Activated CD4-positive, alpha-beta T cell treated with anti-CD3 and anti-CD28 coated beads, Interleukin-2, Interleukin-6, amounts not matched to agents 100 ng/mL and 50 ng/mL, durations not matched to agents 16 hours and 8 hours (primary cell): ENCODE measurements around the gene CSTPP1.

Experiments used
- DNase-seq: peaks from one replicate; pipeline ENCODE4 v3.0.0-alpha.2; 2020

The CSTPP1 gene

DNA sequence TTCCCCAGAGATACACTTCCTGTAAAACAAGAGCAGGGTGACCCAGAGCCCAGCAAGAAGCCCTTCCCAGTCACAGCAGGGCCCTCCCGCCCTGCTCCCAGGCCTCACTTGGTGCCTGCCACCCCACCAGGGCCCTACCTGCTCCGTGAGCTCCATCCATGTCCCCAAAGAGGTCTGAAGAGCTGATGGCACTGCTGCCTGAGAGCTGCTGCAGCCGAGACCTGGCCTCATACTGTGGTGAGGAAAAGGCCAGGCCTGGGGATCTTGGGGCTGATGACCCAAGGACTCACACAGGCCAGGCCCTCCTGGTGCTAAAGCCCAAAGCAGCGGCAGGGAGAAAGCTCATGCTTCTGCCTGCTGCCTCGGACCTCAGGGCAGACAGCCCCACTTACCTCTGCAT is 229.8 kb downstream of the CSTPP1 start:
- no peak for DNase-seq

GRCh38 chr11:47171061-47171838 is 234.7 kb downstream of the CSTPP1 start:
- no peak for DNase-seq

DNA sequence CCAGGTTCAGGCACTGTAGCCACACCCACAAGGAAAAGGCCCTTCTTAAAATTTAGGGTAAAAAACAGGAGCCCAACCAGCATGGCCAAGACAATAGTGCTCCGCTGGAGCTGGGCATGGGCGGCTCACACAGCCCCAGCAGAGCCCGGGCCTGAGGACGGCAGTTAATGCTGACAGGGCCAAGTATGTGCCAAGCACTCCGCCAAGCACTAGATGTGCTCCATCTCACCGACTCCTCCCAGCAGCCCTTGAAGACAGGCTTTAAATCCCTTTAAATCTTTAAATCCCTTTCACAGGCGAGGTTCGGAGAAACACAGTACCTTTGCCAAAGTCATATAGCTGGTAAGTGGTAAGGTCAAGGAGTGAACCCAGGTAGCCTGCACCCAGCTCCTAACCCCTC is 235.3 kb downstream of the CSTPP1 start:
- DNase-seq = no peak

GRCh38 chr11:47172740-47173336 is 236.3 kb downstream of the CSTPP1 start:
- DNase-seq = no peak

DNA sequence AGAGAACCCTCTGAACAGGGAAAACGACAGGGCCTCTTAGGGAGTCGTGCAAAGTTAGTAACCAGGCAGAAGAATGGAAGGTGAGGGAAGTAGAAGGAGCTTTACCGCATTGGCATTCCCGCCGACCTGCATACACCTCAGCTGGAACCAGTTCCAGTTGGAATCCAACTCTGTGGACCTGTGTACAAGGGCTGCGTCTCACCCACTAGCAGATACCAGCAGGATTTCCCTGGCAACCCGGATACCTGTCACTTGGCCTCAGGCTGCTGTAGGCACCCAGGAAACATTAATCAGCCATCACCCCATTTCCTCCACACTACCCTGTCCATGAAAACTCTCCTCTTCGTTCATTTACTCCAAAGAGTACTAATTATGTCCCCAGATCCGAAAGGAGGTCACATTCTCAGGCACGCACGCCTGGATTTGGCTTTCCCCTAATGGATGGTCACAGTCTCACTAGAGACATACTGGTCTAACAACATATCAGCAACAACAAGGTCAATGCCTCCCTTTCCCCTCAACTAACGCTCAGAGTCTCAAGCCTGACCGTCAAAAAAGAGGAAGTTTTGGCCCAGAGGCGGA is 239.3 kb downstream of the CSTPP1 start:
- no peak for DNase-seq

DNA sequence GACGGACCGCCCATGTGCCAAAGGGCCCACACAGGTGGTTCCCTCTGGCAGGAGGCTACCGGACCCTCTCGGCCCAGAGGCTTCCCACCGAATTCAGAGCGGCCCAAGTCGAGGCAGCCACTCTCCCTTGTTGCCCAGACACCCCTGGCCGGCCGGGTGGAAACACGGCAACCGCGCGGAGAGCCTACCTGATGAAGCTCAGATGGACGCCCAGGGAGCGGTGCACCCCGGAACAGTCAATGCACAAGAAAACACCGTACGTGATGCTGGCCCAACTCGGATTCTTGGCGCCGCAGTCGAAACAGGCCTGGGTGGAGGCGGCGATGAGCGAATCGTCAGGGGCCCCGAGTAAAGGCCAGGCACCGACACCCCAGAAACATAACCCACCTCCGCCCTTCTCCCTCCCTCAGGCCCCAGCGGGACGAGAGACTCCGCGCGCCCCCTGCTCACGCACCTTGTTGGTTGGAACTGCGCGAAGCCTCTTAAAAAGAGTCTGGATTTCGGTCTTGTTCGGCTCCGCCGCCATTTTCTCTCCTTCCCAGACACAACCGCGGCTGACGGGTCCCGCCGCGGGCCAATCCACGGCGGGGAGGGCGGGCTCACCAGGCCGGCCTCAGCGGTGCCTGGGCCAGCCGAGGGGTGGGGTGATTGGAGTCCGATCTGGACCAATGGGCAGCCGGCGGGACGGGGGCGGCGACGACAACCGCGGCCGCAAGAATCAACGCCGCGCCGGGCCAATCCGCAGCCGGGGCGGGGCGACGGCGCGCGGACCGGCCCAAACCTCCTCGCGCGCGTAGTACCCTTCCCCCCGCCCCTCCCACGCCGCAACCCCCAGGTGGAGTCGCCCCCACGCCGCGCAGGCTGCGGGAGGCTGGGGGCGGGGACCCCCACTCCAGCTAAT is 240.0 kb downstream of the CSTPP1 start, which contains the start of gene ARFGAP2:
Gene ARFGAP2, minus strand, starts transcription at position 552 of the 901 bp plus-strand sequence. Its CDS starts 26 bp downstream, at position 526.
- DNase-seq = peak; percentile 98

GRCh38 chr11:47177229-47177845 is 240.8 kb downstream of the CSTPP1 start:
- DNase-seq = peak; percentile 84

DNA sequence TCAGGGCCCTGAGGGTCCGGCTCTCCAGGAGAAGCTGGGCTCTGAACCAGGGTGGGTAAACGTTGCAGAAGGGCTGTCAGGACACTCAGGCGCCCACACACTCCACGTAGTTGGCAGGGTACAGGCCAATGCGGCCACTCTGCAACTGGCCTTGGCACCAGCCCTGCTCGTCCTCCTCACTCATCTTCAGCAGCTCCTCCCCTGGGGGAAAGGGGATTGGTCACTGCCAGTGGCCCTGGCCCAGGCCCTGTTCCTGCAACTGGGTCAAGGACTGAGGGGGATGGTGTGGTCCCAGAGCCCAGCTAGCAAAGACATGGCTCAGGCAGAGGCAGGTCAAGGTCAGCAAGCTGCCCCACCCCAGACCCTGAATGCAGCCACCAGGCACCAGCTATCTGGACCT is 241.3 kb downstream of the CSTPP1 start:
- DNase-seq = no peak

- no peak for DNase-seq
These were observed 241.8 kb downstream of the CSTPP1 start for GRCh38 chr11:47178316-47178715.

- DNase-seq = no peak
These were observed 242.4 kb downstream of the CSTPP1 start for GRCh38 chr11:47178737-47179654.

DNA sequence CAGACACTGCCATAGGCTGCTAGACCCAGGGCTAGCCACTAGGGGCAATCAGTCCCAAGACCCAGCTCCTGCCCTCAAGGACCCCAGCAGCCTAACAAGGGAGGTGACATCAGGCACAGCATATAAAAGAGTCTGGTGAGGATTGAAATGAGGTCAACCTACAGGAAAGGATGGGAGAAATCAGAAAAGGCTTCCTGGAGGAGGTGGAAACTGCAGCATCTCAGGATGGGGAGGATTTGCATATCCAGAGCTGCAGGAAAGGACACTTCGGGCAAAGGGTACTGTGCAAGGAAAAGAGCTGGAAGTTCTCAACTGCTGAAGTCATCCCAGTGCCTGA is 243.1 kb downstream of the CSTPP1 start:
- DNase-seq = peak; percentile 68

- DNase-seq = no peak
These were observed 243.6 kb downstream of the CSTPP1 start for GRCh38 chr11:47180006-47180787.

GRCh38 chr11:47181271-47181670 is 244.7 kb downstream of the CSTPP1 start:
- no peak for DNase-seq

GRCh38 chr11:47182380-47182779 is 245.8 kb downstream of the CSTPP1 start:
- DNase-seq = no peak

GRCh38 chr11:47183031-47183856 is 246.7 kb downstream of the CSTPP1 start:
- DNase-seq = no peak

GRCh38 chr11:47183969-47184368 is 247.4 kb downstream of the CSTPP1 start:
- DNase-seq = no peak

- no peak for DNase-seq
These were observed 248.2 kb downstream of the CSTPP1 start for GRCh38 chr11:47184711-47185304.

- no peak for DNase-seq
These were observed 248.9 kb downstream of the CSTPP1 start for GRCh38 chr11:47185305-47186075.
